CD4-positive, alpha-beta T cell treated with Interleukin-1 beta for 1 hour (primary cell): ENCODE measurements around the gene CD200R1.

ENCODE experiments used
- DNase-seq, 2 donors: peaks; one replicate each; pipeline ENCODE4 v3.0.0-alpha.2; 2020 to 2022

CD200R1 gene, protein sequence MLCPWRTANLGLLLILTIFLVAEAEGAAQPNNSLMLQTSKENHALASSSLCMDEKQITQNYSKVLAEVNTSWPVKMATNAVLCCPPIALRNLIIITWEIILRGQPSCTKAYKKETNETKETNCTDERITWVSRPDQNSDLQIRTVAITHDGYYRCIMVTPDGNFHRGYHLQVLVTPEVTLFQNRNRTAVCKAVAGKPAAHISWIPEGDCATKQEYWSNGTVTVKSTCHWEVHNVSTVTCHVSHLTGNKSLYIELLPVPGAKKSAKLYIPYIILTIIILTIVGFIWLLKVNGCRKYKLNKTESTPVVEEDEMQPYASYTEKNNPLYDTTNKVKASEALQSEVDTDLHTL

DNA sequence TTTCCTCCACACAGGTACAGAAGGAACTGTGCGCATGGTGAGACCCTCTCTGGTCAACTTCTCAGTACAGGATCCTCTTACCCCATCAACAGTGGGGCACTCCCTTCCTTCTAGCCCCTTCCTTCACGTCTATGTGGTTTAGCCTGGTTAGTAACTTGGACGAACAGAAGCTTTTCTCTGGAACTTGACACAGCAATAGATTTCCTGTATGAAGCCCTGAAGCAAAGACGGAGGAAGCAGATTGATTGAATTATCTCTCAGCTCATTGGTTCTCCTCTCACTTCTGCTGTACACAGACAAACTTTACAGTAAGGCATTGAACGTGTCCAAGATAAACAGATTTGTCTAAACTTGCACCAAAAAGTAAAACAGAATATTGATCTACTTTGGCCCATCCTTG is at the start of gene CD200R1:
Gene CD200R1, minus strand, starts transcription at position 210 of the 400 bp plus-strand sequence. CDS start 246 bp downstream, outside the sequence.
- peak in 1 of 2 donors; percentile 36 for DNase-seq

- DNase-seq = no peak
Measured at GRCh38 chr3:113021471-113021870, 46.6 kb upstream of the CD200R1 start.

GRCh38 chr3:113019182-113020137 is 44.6 kb upstream of the CD200R1 start:
- peak; percentile 83 to 85 for DNase-seq

DNA sequence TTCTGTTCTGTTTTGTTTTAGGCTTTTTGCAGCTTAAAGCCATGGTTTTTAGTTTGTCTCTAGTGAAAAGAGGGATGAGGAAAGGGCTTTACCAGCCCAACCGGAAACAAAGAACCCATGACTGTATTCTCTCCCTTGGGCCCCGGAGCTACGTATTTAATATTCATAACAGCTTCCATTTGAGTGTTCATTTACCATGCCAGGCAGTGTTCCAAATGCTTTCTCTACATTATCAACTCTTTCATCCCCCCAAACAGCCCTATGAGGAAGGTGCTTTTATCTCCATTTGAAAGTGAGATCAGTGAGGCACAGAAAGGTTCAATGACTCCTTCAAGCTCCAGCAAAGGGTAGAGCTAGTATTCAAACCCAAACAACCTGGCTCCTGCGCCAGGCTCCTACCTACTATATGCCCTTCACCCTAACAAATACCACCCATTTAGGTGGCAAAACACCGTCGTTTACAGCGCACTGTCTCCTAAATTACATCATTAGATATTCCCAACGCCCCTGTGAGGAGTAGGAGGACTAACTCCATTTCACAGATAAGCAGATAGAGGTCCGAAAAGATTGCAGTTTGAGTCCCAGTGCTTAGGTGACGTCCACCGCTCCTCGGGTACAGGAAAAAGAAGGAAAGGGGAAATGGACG is 43.8 kb upstream of the CD200R1 start:
- DNase-seq = peak; percentile 7 to 31

GRCh38 chr3:113013593-113013992 is 38.7 kb upstream of the CD200R1 start:
- no peak for DNase-seq

DNA sequence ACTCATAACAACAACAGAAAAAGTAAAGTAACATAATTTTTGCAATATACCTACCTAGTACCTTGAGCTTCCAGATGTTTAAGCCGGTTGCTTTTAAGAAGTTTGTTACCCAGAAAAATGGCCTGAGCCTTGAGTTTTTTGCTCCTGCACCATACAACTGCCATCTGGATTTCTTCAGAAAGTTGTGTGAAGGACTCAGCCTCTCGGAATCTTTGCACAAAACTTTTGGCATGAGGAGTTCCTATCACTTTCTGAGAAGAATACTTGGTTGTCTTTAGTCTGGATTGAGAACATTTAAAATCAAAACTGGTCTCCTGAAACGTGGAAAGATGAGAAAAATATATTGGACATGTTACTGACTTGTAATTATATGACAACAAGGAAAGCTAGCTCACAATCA is 33.2 kb upstream of the CD200R1 start:
- no peak for DNase-seq

GRCh38 chr3:113006359-113007056 is 31.6 kb upstream of the CD200R1 start:
- DNase-seq = peak in 1 of 2 donors; percentile 35

GRCh38 chr3:113005611-113006010 is 30.7 kb upstream of the CD200R1 start:
- DNase-seq = peak; percentile 4 to 66

DNA sequence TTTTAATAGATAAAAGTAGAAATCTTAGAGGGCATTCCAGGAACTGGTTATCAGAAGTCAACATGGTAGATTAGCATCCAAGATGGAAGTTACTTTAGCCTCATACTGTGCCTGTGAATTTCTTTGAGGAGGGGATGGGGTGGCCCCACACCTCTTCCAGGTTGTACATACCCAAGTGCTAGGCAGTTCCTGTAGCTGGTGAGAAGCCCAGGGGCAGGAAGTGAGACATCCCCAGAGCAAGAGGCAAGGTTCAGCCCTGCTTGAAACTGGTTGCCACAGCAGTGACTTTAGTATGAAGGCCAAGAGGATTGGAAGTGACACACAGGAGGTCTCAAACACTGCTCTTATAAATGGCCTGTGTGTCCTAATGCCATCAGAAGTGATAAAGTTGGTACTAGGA is 27.8 kb upstream of the CD200R1 start:
- DNase-seq = peak; percentile 32 to 49

GRCh38 chr3:113002037-113002436 is 27.1 kb upstream of the CD200R1 start:
- no peak for DNase-seq

DNA sequence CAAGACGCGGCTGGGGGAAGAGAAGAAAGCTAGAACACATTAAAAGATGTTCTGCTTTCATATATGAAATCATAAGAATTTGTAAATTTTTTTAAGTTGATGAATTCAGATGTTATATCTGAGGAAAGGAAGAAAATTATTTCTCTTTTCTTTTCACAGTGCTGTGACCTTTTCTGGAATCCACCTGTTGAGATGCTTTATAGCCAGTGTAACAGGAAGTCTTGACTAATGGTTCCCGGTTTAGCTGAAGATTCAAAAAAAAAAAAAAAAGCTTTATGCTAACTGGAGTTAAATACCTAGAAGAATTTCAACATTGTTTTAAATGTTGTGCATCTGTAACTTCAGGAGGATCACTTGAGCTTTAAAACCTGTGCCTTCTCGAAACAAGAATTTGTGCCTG is 25.8 kb upstream of the CD200R1 start:
- no peak for DNase-seq

GRCh38 chr3:112995800-112996199 is 20.9 kb upstream of the CD200R1 start:
- no peak for DNase-seq

DNA sequence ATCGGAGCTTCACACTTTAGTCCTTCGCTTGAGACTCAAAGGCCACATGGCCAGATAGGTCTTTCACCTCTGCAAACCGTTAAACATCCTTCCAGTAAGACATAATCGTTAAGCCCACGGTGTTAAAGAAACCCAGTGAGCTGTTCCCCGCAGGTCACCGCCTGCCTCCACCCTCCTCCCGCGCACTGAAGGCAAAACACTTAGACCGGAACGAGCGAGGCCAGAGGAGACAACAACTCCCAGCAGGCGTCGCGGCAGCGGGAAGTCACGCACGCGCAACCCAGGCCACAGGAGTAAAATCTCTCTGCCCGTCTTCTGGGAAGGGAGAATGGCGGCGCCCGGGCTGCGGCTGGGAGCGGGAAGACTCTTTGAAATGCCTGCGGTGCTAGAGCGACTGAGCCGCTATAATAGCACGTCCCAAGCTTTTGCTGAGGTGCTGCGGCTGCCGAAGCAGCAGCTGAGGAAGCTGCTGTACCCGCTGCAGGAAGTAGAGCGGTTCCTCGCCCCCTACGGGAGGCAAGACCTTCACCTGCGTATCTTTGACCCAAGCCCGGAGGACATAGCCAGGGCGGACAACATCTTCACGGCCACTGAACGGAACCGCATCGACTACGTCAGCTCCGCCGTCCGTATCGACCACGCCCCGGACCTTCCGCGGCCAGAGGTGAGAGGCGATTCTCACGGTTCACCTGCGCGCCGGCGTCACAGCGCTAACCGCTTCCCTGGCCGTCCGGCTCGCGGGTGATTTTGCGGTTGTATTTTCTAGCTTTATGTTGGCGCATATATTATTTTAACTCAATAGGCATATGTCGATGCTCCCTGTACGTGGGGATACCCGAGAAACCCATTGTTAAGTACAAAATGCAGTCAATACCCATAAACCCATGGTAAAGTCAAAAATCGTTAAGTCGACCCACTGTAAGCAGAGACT is 16.0 kb upstream of the CD200R1 start, which contains the start of gene GTPBP8:
Gene GTPBP8, plus strand, starts transcription at position 313 of the 931 bp plus-strand sequence. Its CDS starts 16 bp downstream, at position 329.
- DNase-seq = peak; percentile 88

DNA sequence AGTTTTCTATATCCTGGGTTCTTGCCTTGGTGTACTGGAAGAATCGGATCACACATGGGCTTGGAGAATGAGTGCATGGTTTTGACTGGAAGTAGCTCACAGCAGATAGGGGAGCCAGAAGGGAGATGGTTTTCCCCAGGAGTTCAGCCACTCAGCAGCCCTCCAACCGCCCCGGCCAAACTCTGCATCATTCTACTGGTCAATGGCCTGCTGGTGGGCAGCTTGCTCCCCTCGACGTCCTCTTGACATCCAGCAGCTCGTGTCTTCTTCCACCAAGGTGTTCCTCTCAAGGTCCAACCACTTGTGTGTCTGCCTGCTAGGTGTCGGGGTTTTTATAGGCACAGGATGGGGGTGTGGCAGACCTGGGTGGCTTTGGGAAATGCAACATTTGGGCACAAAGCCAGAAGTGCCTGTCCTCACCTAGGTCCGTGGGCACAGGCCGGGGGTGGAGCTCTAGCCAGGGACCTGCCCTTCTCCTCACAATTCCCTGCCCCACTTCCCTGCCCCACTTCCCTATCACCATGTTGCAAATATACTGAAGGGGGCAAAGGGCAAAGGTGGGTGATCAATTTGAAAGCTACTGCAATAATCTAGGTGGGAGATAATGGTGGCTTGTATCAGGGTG is 12.9 kb upstream of the CD200R1 start:
- DNase-seq = no peak

- DNase-seq = peak in 1 of 2 donors; percentile 48
Measured at GRCh38 chr3:112984485-112984884, 9.6 kb upstream of the CD200R1 start.

DNA sequence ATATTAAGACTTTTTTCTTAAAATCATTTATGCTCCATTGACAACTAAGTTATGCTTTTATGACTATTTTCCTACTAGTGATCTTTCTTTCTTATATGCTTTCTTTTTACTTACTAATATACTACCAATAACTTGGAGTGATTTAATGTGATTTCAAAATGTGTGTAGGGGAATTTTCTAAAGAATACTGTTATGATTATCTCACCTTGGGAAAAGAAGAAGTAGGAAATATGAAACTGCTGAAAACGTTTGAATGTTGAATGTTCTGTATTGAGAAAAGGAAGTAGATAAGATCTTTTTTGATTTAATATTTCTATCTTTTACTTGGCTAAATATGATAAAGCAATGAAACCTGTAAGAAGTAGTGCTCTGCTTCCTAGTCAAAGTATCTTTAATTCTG is 7.8 kb upstream of the CD200R1 start:
- no peak for DNase-seq

GRCh38 chr3:112980080-112980479 is 5.2 kb upstream of the CD200R1 start:
- no peak for DNase-seq

- peak in 1 of 2 donors; percentile 69 for DNase-seq
Measured at GRCh38 chr3:112979244-112979832, 4.4 kb upstream of the CD200R1 start.

GRCh38 chr3:112976953-112977352 is 2.0 kb upstream of the CD200R1 start:
- DNase-seq = no peak

GRCh38 chr3:112976001-112976400 is 1.1 kb upstream of the CD200R1 start:
- no peak for DNase-seq
